ENCODE data around the gene SRR.
A peak's percentile ranks its signal among the peaks of the same experiment; 100 is the strongest.
"Not testable (repeated sequence)": the region's sequence is repeated elsewhere in the genome, so short reads cannot be mapped to it uniquely, and the experiment has no call there.

Gene SRR

GRCh38 chr17:2303204-2304188 lies at the start of gene SRR, which contains the start of gene SMG6:
Gene SRR (plus strand): TSS chr17:2303950. CDS start chr17:2315561, 11,611 bp downstream.
Gene SMG6 (minus strand): TSS chr17:2303785. CDS start chr17:2303720, 65 bp downstream.
- H3K27ac ChIP-seq, result peak within 1 kb of the TSS; percentile 87
- DNase-seq (ENCODE audit: low read depth, low spot score), result peak; percentile 27

GRCh38 chr17:2258830-2259229 lies 44.9 kb upstream of the SRR start:
- not testable (repeated sequence) for H3K27ac ChIP-seq

GRCh38 chr17:2259769-2260536 lies 43.8 kb upstream of the SRR start:
- no peak overlapping the region for H3K27ac ChIP-seq
- no peak for DNase-seq (ENCODE audit: low read depth, low spot score)

More at GRCh38 chr17:2258830-2259229, 44.9 kb upstream of the SRR start:
- DNase-seq (ENCODE audit: low read depth, low spot score), result not testable (repeated sequence)

DNA sequence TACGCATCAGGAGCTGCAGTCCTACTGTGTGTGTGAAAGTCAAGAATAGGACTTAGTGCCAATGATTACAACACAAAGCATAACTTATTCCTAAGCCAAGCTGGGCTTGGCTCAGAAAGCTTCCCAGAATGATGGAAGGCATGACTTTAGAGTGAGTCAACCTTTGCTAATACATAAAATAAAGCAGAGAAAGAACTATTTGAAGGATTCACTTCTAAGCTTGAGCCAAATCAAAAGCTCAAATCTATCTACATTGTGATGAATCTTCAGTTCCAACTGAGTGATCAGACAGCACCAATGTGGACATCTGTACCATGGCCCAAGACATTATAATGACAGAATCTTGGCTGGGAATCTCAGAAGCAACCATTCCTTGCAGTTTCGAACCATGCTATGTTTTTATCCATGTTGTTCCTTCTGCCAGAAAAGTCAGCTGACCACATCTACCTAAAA lies 41.6 kb upstream of the SRR start:
- peak overlapping the region; percentile 40 for H3K27ac ChIP-seq
- DNase-seq (ENCODE audit: low read depth, low spot score), result no peak

GRCh38 chr17:2263183-2264066 lies 40.3 kb upstream of the SRR start:
- no peak overlapping the region for H3K27ac ChIP-seq
- DNase-seq (ENCODE audit: low read depth, low spot score), result no peak

DNA sequence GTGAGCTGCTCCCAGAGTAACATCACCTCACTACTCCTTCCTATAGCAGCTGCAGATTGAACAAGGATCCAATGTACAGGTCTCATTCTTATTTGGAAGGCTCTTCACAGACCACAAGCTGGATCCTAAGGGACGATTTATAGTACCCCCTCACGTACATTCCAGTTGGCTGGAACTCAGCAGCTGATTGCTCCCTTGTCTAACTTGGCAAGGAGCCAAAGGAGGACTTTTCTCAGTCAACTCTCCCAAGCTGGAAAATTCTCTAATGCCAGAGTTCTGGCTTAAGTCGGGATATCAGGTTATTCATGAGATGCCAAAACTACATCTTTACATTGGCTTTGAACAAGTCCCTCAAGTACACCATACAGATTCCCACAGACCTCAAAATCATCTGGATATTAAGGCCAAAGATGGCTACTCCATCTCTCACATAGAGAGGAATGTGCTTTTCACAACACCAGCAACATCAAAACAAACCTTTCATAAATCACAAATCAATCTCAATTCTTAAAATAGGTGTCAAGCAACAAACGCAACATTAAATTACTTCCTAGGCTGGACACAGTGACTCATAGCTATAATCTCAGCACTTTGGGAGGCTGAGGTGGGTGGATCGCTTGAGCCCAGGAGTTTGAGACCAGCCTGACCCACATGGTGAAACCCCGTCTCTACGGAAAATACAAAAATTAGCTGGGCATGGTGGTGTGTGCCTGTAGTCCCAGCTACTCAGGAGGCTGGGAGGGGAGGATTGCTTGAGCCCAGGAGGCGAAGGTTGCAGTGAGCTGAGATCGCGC lies 39.5 kb upstream of the SRR start:
- no peak overlapping the region for H3K27ac ChIP-seq

DNA sequence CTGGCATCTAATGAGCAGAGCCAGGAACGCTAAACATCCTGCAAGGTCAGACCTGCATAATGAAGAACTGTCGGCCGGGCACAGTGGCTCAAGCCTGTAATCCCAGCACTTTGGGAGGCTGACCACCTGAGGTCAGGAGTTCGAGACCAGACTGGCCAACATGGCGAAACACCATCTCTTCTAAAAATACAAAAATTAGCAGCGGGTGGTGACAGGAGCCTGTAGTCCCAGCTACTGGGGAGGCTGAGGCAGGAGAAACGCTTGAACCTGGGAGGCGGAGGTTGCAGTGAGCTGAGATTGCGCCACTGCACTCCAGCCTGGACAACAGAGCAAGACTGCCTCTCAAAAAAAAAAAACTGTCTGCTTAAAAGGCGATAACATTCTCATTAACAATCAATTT lies 38.6 kb upstream of the SRR start:
- not testable (repeated sequence) for H3K27ac ChIP-seq; DNase-seq (ENCODE audit: low read depth, low spot score)

More for the DNA sequence above, 39.5 kb upstream of the SRR start:
- DNase-seq (ENCODE audit: low read depth, low spot score), result no peak

DNA sequence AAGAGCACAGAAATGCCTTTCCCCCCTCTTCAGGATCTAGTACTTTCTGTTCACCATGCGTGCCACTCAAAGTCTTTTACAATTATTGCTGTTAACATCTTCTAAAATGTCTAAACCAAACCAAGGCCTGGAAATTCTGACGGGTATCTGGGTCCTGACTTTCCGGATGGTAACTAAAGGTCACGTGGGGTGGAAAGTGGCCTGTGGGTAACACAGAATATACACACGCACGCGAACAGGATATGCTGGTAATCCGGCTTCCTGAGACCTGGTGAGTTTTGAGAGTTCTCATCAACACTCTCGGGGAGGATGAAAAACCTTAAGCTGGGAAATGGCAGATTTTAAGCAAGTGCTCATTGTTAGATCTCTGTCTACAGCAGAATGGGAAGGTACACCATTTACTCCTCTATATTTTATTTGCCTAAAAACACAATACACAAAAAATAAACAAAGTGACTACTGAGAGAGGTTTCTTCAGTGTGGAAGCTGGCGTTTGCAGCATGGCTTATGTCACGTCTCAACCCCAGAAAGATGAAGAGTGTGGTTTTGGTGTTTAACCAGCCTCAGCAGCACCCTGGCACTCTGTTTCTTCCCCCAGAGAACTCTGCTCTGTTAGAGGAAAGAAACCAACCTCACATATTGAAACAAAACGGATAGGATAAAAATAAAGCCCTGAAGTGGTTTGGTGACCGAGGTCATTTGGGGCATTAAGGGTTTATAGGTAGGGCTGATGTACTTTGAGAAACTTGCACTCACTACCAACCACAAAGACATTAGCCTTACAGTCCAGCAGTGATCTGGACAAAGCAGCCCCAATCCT lies 37.5 kb upstream of the SRR start:
- H3K27ac ChIP-seq, result no peak overlapping the region

GRCh38 chr17:2266865-2267228 lies 36.9 kb upstream of the SRR start:
- DNase-seq (ENCODE audit: low read depth, low spot score), result no peak
- H3K27ac ChIP-seq, result no peak overlapping the region

More for the DNA sequence above, 37.5 kb upstream of the SRR start:
- no peak for DNase-seq (ENCODE audit: low read depth, low spot score)

GRCh38 chr17:2267354-2267753 lies 36.4 kb upstream of the SRR start:
- DNase-seq (ENCODE audit: low read depth, low spot score), result no peak
- no peak overlapping the region for H3K27ac ChIP-seq

DNA sequence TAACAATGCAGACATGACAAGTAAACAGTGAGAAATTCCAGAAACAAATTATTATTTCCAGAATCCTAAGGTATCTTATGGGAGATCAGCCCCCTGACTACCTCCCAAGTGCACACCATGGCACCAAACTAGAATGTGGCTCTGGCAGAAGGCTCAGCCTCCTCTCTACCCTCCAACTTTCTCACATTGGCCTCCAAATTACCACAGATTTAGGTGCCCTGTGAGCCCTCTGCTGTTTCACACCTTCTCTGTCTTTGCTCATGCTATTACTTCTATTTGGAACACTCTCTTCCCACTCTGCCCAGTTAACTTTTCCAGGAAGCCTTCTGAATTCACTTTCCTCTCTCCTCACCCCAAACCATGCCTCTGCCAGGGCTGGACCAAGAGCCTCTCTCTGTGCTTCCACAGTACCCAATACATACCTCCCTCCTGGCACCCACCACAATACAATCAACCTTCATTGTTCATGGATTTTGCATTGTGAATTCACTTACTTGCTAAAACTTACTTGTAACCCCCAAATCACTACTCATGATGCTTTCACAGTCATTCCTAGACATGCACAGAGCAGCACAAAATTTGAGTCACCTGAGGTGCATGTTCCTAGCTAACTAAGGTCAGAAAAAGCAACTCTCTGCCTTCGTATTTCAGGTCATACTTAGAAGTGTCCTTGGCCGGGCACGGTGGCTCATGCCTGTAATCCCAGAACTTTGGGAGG lies 31.6 kb upstream of the SRR start:
- DNase-seq (ENCODE audit: low read depth, low spot score), result no peak
- H3K27ac ChIP-seq, result no peak overlapping the region

DNA sequence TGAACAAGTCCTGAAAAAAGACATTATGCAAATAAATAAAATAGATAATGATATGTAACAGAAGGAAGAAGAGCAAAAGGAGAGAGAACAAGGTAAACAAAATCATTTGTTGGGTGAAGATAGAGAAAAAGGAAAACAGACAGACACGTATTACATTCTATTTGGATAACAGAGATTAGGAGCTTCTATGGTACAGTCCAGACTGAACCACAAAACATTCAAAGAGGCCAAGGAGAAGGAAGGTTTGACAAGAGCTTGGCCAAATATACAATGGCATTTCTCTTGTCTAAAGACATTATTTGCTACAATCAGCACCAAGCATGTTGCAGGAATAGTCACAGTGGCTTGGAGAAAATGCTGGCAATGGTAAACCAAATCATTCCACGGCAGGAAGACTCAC lies 29.3 kb upstream of the SRR start:
- no peak overlapping the region for H3K27ac ChIP-seq
- no peak for DNase-seq (ENCODE audit: low read depth, low spot score)

GRCh38 chr17:2275722-2276121 lies 28.0 kb upstream of the SRR start:
- DNase-seq (ENCODE audit: low read depth, low spot score), result no peak
- H3K27ac ChIP-seq, result no peak overlapping the region

DNA sequence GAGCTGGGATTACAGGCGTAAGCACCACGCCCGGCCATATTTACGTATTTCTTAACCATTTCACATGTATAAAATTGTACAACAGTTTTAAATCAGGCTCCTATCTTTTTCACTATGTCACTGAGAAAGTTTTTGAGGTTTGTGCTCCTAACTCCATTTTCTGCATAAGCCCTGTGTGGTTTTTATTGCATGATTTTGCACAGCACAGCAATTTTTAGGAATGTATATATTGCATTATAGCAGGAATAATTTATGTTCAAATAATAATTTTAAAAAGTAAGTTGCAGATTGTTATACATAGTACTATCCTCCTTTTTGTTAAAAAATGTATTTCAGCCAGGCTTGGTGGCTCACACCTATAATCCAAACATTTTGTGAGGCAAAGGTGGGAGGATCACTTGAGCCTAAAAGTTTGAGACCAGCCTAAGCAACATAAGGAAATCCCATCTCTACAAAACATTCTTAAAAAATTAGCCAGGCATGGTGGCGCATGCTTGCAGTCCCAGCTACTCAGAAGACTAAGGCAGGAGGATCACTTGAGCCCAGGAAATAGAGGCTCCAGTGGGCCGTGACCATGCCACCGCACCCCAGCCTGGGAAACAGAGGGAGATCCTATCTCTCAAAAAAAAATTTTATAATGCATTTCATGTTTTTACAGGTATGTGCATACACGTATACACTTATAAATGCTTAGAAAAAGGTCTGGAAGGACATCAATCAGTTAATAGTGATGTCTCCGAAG lies 26.1 kb upstream of the SRR start:
- no peak for DNase-seq (ENCODE audit: low read depth, low spot score)
- no peak overlapping the region for H3K27ac ChIP-seq

- no peak overlapping the region for H3K27ac ChIP-seq
- DNase-seq (ENCODE audit: low read depth, low spot score), result no peak
Observed at GRCh38 chr17:2279707-2280106, 24.0 kb upstream of the SRR start.

- no peak for DNase-seq (ENCODE audit: low read depth, low spot score)
- H3K27ac ChIP-seq, result peak overlapping the region; percentile 55
Observed at GRCh38 chr17:2282297-2282873, 21.4 kb upstream of the SRR start.

DNA sequence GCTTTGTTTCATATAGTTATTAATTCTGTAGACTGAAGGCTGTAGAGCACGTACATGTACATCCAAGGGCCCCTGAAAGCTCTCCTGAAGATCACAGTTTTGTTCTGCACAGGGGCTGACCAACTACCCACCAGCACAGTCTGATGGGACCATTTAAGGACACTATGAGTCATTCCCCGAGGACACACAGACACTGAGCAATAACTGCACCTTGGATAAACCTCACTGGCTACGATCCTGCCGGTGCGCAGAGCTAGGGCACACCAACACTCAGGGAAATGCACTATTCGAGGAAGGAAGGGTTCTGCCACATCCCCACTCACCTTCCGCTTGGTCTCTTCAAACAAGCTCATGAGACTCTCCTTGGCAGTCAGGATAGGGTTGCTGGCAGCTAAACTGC lies 20.4 kb upstream of the SRR start:
- H3K27ac ChIP-seq, result peak overlapping the region; percentile 55

More for the DNA sequence above, 20.4 kb upstream of the SRR start:
- no peak for DNase-seq (ENCODE audit: low read depth, low spot score)

All from epithelial cell of prostate (primary cell).